ENCODE data around the gene POLR2E.

DNA sequence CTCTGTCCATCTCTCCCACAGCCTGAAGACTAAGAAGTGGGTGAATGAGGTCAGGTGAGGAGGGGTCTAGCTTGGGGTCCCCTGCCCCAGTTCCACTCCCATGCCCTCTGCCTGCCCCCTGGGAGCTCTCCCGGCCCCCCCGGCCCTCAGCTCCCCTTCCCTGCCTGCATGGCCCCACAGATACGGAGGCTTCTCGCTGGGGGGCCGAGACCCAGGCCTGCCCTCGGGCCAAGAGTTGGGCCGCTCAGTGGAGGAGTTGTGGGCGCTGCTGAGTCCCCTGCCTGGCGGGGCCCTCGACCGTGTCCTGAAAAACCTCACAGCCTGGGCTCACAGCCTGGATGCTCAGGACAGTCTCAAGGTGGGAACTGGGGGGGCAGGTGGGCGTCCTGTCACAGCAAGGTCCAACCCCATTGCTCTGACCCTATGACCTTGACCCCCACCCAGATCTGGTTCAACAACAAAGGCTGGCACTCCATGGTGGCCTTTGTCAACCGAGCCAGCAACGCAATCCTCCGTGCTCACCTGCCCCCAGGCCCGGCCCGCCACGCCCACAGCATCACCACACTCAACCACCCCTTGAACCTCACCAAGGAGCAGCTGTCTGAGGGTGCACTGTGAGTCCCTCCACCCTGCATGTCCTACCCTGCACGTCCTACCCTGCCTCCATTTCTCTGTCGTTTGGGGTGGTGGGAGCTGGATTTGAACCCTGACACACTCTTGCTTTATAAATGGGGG lies 39.1 kb downstream of the POLR2E start:
- TF ChIP-seq CTCF (IDR thresholded peaks at IDR 0.05) (no peak), ZFX (IDR thresholded peaks at IDR 0.05; ENCODE audit: borderline replicate concordance) (no peak)

Measured in 22Rv1 (cell line).